ENCODE results near the gene PRRC1. TPM values are rescaled to one million over a fixed set of nuclear protein-coding genes. Genes with fewer than 3 reads are reported as not detected.
"Not testable (repeated sequence)": the region's sequence is repeated elsewhere in the genome, so short reads cannot be mapped to it uniquely, and the experiment has no call there.

PRRC1 gene
- polyA plus RNA-seq, 3 donors, result 79.5 to 86.6 (median 83.9) TPM

DNA sequence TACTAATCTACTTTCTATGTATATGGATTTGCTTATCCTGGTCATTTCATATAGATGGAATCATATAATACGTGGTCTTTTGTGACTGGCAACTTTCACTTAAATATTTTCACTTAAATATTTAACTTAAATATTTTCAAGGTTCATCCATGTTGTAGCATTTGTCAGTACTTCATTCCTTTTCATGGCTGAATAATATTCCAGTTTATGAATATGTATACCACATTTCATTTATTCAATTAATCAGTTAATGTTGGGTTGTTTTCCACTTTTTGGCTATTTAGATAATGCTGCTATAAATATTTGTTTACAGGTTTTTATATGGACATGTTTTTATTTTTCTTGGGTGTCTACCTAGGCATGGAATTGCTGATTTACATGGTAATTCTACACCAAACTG is 7.7 kb downstream of the PRRC1 start:
- no peak for DNase-seq

DNA sequence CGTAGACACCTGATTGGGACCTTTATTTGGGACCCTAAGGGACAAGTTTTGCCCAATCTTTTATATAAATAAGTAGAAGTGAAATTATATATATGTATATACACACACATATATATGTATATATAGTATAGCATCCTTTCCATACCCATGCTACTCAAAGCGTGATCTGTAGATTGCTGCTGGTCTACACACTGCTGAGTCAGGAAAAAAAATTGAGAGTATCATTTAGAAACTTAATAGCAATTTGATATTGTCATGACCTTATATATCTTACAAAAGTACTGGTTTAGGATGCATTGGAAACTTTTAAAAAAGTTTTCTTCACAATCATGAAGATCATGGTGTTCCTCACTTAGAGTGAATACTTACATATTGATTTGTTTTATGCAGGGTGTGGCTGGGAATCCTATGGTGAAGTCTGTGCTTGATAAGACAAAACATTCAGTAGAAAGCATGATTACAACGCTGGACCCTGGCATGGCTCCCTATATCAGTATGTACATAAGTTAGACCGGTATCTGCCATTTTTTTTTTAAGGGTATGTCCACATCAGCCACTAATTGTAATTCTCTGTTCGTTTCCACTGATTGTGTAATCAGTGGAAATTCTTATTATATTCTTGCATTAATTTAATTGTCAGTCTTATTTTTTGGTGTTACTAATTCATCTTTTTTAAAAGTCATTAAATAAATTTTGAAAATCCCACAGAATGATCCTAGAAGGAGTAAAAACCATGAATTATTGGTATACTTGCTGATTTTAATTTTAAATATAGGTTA is 12.7 kb downstream of the PRRC1 start:
- no peak for DNase-seq

DNA sequence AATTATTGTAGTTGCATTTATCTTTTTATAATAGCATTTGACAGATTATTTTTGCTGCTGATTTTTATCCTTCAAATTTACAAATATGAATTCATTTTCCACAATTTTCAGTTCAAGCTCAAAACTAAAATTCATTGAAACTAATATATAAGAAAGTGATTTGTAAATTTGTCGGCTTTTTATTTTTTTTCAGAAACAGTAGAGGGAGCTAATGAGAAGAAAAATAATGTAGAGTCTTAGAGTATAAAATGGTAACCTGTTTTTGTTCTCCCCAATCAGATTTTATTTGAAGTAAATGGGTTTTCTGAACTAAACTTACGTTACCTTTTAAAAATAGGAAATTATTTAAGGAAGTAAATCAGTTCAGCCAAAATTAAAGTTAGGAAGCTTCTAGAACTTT is 19.2 kb downstream of the PRRC1 start:
- no peak for DNase-seq

DNA sequence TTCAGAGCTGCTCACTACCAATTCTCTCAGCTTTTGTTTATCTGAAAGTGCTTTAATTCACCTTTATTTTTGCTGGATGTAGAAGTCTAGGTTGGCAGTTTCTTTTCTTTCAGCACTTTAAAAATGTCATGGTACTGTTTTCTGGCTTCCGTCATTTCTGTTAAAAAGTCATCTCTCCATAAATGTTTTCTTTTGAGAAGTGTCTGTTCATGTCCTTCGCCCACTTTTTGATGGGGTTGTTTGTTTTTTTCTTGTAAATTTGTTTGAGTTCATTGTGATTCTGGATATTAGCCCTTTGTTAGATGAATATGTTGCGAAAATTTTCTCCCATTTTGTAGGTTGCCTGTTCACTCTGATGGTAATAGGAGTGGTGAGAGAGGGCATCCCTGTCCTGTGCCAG is 23.1 kb downstream of the PRRC1 start:
- DNase-seq, result not testable (repeated sequence)

DNA sequence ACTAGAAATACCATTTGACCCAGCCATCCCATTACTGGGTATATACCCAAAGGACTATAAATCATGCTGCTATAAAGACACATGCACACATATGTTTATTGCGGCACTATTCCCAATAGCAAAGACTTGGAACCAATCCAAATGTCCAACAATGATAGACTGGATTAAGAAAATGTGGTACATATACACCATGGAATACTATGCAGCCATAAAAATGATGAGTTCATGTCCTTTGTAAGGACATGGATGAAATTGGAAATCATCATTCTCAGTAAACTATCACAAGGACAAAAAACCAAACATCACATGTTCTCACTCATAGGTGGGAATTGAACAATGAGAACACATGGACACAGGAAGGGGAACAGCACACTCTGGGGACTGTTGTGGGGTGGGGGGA is 27.8 kb downstream of the PRRC1 start:
- not testable (repeated sequence) for DNase-seq

DNA sequence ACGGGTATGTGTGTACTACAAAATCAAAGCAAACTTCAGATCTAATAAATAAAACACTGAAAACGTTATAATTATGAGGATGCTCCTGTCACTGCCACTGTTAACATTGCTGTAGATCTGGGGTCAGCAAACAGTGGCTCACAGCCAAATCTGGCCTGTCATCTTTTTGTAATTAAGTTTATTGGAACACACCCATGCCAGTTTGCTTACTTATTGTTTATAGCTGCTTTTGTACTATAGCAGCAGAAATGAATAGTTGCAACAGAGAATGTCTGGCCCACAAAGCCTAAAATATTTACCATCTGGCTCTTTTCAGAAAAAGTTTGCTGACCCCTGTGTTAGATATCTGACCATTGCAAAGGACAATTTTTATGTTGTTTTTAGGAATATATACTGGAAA is 32.1 kb downstream of the PRRC1 start:
- no peak for DNase-seq

DNA sequence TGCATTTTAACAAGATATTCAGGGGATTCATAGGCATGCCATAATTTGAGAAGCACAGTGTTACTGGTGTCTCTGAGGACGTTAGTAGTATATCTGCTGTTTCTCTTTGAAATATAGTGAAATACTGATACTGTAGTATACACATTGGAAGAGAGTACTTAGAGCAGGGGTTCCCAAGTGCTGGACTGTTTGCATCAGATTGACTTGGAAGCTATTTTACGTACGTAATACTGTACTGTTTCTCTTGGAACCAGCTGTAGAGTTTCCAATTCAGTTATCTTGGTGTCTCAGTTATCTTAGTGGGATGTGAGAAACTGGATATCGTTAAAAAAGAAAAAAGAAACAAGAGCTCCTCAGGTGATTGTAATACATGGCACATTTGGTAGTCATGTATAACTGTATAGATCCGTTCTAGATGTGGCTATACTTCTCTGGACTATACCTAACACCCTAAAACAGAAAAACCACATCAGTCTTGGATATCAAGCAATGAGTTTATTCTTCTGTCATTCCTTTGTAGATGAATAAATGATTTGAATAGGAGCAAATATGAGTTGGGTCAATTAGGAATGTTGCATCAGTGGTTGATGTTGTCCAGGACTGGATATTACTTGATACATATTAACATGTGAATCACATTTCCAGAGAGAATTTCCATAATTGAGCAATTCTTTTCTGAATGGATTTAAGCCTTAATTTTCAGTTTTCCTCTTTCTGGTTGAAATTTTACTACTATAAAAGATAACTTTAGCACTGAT is 33.4 kb downstream of the PRRC1 start:
- DNase-seq, result no peak

DNA sequence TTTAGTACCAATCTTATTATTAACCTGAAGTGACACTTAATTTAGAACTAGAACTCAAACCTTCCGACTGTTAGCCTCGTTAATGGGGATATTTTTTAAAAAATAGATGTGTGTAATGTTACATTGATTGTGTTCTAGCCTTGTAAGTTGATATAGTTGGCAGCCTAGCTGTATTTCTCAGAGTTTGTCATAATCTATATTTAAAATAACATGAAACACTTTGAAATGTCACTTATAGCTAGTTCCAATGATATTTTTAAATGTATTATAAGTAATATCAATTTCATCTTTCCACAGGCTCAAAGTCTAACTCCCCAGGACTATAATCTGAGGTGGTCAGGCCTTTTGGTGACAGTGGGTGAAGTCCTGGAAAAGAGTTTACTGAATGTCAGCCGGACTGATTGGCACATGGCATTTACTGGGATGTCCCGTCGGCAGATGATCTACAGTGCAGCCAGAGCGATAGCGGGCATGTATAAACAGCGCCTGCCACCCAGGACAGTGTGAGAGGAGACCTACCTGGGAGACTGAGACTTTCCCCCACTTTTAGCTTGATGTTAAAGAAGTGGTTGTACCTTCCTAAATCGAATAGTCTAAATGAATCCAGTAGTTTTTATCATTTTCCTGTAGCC is 34.1 kb downstream of the PRRC1 start:
- DNase-seq, result no peak

DNA sequence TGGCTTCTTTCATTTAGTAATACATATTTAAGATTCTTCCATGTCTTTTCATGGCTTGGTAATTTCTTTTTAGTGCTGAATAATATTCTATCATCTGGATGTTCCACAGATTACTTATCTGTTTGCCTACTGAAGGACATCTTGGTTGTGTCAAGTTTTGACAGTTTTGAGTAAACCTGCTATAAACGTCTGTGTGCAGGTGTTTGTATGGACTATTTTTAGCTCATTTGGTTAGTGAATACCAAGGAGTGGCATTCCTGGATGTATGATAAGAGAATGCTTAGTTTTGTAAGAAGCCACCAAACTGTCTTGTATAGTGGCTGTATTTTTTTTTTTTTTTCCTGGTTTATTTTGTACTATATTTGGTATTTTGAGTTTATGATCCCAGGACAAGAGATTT is 38.4 kb downstream of the PRRC1 start:
- DNase-seq, result no peak

DNA sequence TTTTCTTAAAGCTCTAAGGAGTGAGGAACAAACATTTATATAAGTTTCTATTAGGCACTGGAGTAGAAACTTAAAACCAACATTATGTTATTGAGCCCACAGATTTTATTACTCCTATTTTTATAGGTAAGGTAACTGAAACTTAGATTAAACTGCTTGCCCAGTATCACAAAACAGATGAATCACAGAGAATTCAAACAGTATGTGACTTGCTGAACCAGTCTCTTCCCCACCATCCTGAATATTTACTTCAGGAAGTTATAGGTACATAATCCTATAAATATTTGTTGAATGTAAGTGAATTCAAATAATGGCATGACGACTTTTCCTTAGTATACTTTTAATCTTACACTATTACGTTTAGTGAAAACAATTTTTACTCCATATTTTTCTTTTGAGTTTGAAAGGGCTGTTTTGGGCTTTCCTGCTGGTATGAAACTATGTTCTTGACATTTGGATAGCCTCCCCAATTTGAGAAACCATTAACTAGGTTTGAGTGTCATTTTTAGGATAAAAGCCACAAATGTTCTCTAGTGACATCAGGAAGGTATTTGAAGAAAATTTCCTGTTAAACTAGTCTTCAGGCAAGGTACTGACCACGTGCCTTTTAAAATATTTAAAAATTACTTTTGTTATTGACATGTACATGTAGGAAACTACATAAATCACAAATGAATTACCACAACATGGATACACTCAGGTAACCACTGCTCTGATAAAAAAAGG is 39.3 kb downstream of the PRRC1 start:
- DNase-seq, result no peak

DNA sequence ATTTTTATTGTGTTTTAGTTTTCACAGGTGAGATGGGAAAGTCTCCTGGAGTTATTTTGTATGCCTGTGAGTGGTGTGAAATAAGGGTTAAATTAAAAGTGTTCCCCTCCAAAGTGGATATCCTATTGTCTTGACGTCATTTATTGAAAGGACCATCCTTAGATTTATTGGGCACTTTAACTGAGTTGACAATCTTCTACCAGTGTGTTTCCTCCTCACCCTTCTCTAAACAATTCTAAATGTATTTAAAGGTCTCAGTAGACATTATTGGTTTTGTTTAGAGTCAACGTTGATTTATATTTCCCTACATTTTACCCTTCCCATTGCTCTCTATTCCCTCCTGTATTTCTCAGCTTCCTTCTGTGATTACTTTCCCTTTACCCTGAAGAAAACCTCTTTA is 40.8 kb downstream of the PRRC1 start:
- no peak for DNase-seq

DNA sequence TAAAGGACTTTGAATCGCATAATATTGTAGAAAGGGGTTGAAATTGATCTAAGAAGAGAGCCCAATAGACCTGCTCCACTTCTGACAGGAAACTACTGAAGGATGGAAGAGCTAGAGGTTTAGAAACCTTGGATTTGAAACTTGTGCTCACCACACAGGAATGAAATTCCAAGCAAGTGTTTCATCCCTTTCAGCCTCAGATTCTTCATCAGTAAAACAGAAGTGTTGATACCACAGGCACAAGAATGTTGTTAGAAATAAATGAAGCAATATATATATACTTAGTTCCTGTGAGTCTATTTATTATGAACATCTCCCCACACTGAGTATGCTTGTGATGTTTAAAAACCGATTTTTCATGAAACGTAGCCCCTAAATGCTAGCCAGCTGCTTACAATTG is 43.8 kb downstream of the PRRC1 start:
- no peak for DNase-seq

DNA sequence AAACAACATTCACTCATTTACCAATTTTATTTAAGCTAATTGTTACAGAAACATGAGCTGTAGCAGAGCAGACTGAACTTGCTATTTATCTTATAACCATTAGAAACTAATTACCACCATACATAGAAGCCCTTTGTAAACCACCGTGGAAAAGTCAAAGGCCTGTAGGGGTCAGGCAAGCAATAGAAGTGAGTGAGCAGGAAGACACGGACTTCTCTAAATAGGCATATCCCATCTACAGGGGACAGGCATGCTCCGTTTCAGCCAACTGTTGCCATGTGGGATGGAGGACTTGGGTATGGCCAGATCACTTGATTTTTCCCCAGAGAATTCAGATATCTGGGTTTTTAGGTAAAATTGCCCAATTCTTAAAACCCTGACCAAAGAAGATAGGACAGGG is 44.8 kb downstream of the PRRC1 start:
- peak; percentile 19 for DNase-seq

DNA sequence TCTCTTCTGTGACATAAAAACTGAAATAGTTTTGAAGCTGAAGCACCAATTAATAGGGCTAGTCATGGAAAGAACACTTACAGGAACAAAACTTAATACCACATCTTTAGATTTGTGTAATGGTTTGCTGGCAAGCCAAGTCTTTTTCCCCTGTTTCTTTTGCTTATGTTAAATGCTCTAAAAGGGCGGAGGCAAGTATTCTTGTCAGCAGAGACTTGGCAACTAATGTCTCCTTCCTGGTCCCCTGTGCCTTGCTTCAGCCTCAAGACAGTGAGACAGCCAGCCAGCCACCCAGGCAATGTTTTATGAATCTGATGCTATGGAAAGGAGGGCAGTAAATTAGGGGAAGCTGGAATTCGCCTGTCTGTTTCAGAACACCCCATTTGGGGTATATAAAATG is 45.7 kb downstream of the PRRC1 start:
- DNase-seq, result no peak

DNA sequence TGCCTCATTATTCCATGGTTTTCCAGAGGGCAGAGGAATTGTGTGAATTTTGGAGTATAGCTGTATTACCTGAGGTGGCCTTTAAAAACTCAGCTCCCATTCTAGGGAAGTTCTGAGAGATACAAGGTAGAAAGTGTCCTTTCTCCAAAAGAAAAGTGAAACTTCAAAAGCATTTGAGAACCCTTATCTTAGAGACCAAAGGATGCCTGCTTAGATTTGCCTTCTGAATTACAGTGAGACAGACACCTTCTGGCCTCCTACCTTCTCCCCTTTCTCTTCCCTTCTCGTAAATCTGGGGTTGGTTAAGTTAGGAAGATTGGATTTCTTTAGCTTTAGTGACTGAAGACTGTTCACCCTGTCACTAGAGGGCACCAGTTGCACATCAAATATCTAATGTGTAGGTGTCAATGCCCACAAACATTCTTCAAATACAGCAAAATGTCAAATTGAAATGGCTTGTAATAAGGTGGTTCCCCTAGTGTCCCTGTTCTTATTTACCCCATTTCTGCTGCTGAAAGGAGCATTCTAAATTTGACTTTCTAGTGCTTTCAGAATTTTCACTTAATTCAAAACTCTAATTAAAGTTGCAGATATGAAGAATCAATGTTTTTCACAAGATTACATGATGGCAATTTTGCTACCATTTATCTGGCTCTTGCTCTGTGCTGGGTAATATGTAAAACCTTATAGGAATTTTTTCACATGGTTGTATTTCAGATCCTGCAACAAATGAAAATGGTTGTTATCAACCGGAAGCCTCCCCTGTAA is 46.7 kb downstream of the PRRC1 start:
- peak; percentile 76 for DNase-seq

DNA sequence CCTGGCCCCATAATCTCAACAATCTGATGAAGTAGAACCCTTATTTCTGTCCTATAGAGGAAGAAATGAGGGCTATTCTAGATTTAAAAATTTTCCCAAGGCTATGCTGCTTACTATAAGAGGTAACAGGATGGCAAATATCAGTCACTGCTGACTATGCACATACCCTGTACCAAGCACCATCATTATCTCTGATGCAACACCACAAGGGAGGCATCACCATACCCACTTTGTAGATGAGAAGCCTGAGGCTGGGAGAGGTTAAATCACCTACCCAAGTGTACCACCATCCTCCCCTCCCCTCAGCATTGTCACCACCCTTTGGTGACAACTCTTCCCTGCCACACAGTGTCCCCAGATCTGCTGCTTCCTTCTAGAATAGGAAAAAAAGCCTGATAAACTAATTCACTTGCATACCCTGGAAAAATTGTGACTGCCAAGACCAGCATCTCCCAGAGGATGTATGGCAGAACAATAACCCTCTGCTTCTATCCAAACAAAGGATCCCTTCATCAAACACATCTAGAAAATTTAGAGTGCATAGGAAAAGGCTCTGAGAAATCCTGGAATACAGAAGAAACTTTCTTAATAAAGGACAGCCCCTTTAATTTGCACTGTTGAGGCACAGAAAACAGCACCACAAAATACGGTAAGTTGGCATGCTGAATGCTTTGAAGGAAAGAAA is 48.3 kb downstream of the PRRC1 start:
- no peak for DNase-seq

DNA sequence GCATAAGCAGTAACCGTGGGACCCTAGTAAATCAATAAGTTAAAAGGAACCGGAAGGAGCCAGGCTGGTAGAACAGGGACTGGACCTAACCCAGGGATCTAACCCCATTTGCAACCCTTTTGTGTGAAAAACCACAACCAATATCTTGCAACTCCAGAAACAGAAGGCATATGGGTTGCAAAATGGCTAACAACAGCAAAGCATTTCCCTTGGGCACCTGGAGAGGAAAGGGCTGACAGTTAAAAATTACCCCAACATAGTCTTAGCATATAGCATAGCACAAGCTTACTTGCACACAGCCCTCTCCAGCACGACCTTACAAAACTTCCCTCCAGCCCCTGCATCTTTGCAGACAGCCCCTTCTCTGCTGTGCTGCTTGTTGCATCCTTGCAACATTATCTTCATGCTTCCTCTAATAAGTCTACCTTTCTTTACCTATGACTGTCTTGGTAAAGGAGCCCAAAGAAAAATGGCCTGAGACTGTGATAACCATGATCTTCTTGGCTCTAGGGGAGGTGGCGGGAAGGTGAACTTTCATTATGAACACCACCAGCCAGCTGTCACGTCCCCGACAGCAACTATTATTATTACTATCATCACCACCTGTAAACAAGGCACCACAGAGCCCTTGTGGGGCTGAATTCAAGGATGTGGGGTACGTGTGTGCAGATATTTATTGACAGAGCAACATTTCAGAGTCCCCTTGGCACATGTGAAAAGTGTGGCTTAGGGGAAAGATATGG is 49.8 kb downstream of the PRRC1 start:
- no peak for DNase-seq

DNA sequence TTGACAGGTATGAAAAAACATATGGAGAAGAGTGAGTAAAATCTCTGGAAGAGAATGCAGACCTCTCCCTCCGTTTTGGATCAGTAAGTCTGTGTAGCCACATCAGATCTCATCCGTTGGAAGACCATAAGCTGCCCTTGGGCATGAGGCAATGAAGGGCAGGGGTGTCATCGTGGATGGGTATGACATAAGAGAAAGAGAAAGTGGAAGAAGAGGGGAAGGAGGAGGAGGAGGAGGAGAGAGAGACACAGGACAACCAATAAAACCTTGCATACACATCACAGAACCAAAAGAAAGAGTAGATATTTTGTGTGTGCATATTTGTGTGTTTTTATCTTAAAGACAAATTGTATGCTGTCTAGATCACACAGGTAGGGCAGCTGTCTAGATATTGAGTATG is 50.7 kb downstream of the PRRC1 start:
- DNase-seq, result no peak

DNA sequence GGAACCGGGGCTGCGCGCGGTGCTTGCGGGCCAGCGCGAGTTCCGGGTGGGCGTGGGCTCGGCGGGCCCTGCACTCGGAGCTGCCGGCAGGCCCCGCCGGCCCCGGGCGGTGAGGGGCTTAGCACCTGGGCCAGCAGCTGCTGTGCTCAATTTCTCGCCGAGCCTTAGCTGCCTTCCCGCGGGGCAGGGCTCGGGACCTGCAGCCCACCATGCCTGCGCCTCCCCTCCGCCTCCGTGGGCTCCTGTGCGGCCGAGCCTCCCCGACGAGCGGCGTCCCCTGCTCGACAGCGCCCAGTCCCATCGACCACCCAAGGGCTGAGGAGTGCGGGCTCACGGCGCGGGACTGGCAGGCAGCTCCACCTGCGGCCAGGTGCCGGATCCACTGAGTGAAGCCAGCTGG is 52.0 kb downstream of the PRRC1 start:
- not testable (repeated sequence) for DNase-seq

All from renal pelvis (tissue), 4 donors.